Fibroblast of the aortic adventitia (primary cell): Measurements from ENCODE around the gene DERA. TPM values are rescaled to one million over a fixed set of nuclear protein-coding genes. Genes with fewer than 3 reads are reported as not detected.
"Not testable (repeated sequence)": the region's sequence is repeated elsewhere in the genome, so short reads cannot be mapped to it uniquely, and the experiment has no call there.

Experiments used
- DNase-seq: peaks from one replicate; pipeline ENCODE4 v3.0.0-alpha.2; 2010; ENCODE audit warnings: low read depth
- H3K4me3 ChIP-seq: 2 replicates; pipeline ENCODE4 v1.5.1; 2011; ENCODE audit warnings: low read depth, mild to moderate bottlenecking, control low read depth, low read length, moderate library complexity
- total RNA-seq: library from RNA; depleted of rRNA; stranded (reverse); fragments of >200 nt; gene quantifications from 2 replicates; pipeline ENCODE4 v1.2.3, GENCODE V29; 2012; ENCODE audit warnings: low replicate concordance
- TF ChIP-seq, protein P1 (sequence below): IDR thresholded peaks from 2 replicates; pipeline ENCODE4 v1.5.1; 2011; ENCODE audit warnings: mild to moderate bottlenecking, low read length, control low read depth, inconsistent platforms; ENCODE audit not compliant: insufficient read depth

The DERA gene
- total RNA-seq, 1 donor, result 72.2 TPM

DNA sequence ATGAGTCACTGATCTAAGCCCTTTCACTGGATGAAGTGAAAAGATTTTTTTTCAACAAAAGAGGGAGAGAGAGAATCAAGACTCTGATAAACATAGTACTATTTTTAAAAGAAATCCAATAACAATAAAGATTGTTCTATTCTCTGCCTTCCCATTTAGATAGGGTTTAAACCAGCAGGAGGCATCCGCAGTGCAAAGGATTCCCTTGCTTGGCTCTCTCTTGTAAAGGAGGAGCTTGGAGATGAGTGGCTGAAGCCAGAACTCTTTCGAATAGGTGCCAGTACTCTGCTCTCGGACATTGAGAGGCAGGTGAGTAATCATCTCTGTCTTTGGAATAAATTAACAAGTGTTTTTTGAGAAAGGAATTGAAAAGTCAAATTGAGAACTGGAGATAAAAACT is 124.9 kb downstream of the DERA start:
- TF ChIP-seq, protein P1, sequence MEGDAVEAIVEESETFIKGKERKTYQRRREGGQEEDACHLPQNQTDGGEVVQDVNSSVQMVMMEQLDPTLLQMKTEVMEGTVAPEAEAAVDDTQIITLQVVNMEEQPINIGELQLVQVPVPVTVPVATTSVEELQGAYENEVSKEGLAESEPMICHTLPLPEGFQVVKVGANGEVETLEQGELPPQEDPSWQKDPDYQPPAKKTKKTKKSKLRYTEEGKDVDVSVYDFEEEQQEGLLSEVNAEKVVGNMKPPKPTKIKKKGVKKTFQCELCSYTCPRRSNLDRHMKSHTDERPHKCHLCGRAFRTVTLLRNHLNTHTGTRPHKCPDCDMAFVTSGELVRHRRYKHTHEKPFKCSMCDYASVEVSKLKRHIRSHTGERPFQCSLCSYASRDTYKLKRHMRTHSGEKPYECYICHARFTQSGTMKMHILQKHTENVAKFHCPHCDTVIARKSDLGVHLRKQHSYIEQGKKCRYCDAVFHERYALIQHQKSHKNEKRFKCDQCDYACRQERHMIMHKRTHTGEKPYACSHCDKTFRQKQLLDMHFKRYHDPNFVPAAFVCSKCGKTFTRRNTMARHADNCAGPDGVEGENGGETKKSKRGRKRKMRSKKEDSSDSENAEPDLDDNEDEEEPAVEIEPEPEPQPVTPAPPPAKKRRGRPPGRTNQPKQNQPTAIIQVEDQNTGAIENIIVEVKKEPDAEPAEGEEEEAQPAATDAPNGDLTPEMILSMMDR, result no peak
- no peak for DNase-seq
- H3K4me3 ChIP-seq, result no peak overlapping the region

DNA sequence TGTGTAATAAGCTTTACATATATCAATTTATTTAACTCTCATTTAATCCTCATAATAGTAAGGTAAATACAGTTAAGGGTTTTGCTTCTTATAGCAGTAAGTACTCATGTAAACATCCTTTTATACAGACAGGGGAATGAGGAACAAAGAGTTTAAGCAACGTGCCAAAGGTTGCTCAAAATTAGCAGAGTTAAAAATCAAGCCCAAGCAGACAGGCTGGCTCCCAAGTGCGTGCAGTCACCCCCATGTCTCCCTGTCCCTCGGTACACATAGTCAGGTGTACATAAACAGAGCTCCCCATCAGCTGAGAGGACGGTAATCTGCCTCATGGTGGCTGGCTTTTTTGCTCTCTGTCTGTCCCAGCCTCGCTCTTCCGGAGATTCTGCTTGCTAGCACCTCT is 126.4 kb downstream of the DERA start:
- no peak for DNase-seq
- TF ChIP-seq, protein P1, result no peak
- H3K4me3 ChIP-seq, result no peak overlapping the region

DNA sequence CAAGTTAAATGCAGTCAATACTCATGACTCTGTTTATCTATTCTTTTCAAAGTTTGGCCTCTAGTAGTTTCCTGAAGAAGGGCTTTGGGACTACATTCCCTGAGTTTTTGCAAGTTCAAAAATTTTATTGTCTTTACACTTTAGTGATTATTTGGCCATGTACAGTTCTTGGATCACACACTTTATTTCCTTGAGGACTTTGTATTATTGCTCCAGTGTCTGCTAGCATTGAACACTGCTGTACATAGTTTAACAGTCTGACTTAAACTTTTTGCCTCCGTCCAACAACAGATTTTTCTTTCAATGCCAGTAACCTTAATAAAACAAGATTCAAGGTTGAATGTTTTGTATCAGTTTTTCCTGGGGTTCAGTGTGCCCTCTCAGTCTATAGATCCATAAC is 132.3 kb downstream of the DERA start:
- TF ChIP-seq, protein P1, result no peak
- DNase-seq, result no peak
- H3K4me3 ChIP-seq, result no peak overlapping the region

DNA sequence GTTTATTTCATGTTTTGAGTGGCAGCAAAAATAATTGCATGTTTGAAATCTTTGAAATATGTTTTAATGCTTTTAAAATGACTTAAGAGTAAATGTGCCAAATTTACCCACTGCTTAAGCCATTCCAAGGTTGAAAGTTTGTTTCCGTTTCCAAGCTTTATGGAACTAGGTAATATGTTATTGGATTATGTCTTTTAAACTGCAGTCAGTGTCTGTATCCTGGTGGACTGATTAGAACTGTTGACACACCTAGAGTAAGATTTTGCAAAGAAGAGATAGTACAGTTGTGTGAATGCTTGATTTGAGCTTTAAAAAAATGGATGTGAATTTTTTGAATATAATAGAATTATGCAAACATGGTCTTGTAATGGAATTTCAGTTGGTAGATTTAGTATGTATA is 135.1 kb downstream of the DERA start:
- no peak for DNase-seq
- no peak overlapping the region for H3K4me3 ChIP-seq
- TF ChIP-seq, protein P1, result no peak

DNA sequence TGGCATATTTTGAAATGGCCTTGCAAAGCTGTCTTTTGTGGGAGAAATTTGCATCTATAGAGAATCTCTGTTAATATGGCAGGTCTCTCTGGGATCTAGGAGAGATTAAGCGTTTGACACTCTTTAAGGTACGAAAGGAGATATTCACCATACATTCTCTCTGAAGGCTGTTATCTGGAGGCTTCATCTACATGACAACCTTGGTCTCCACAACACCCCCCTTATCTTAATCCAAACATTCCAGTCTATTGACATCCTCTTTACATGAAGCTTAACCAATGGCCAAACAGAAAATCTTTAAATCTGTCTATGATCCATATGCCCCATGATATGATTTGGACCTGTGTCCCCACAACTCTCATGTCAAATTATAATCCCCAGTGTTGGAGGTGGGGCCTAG is 137.4 kb downstream of the DERA start:
- DNase-seq, result no peak
- H3K4me3 ChIP-seq, result no peak overlapping the region
- TF ChIP-seq, protein P1, result no peak

DNA sequence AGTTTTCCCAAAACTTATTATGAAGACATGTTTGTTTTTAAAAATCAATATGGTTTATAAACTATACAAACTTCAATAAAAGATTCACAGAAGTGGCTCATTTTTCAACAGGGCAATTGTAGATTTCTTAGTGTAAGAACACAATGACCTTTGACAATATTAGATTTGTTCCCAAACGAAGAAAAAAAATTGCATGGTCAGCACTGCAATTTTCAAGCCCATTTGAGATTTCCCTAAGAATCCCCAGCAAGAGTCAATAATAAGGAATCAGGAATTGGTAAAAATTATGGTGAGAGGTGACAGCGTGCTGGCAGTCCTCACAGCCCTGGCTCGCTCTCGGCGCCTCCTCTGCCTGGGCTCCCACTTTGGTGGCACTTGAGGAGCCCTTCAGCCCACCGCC is 145.8 kb downstream of the DERA start:
- no peak for DNase-seq
- TF ChIP-seq, protein P1, result no peak
- no peak overlapping the region for H3K4me3 ChIP-seq

DNA sequence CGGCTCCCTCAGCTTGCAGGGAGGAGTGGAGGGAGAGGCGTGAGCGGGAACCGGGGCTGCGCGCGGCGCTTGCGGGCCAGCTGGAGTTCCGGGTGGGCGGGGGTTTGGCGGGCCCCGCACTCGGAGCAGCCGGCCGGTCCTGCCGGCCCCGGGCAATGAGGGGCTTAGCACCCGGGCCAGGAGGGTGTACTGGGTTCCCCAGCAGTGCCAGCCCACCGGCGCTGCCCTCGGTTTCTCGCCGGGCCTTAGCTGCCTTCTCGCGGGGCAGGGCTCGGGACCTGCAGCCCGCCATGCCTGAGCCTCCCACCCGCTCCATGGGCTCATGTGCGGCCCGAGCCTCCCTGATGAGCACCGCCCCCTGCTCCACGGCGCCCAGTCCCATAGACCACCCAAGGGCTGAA is 146.2 kb downstream of the DERA start:
- H3K4me3 ChIP-seq, DNase-seq: not testable (repeated sequence)
